ENCODE results near the gene CCDC137. TPM values are rescaled to one million over a fixed set of nuclear protein-coding genes. Genes with fewer than 3 reads are reported as not detected.
A peak's percentile ranks its signal among the peaks of the same experiment; 100 is the strongest.

CCDC137 gene
- total and polyA plus RNA-seq, 2 of the 13 experiments (the other 11 are each of a cell fraction or from before 2014, with no cell fraction given) = 14.6 to 39.1 TPM

GRCh38 chr17:81715107-81715871 is 48.8 kb downstream of the CCDC137 start (continued):
- TF ChIP-seq ELF4 (CRISPR knock-in tag; IDR thresholded peaks at IDR 0.05; ENCODE audit: borderline replicate concordance) (no peak), EP300 (IDR thresholded peaks at IDR 0.05; ENCODE audit: low read depth in 2 of 2, low read length in 2 of 2) (no peak), EP300 (CRISPR knock-in tag; IDR thresholded peaks at IDR 0.05; ENCODE audit: borderline replicate concordance) (no peak), BORCS8-MEF2B (CRISPR knock-in tag; IDR thresholded peaks at IDR 0.05) (no peak), ZNF780A (CRISPR knock-in tag; IDR thresholded peaks at IDR 0.05) (no peak), SNRNP70 (IDR thresholded peaks at IDR 0.05; ENCODE audit: low read depth, low read length) (no peak), RBFOX2 (IDR thresholded peaks at IDR 0.05; ENCODE audit: low read depth, low read length) (peak; percentile 61), PCBP1 (IDR thresholded peaks at IDR 0.05; ENCODE audit: borderline replicate concordance, low read depth, low read length) (0 out of 2 replicates have a peak, but pooled peaks have one; percentile 22), HNRNPL (IDR thresholded peaks at IDR 0.05; ENCODE audit: low read depth, low read length) (peak; percentile 30; the same call in 1 of the 2 replicates), POLR2AphosphoS2 (IDR thresholded peaks at IDR 0.05; ENCODE audit: low read depth, low read length) (peak; percentile 3; the same call in 1 of the 2 replicates), ZBTB34 (CRISPR knock-in tag; IDR thresholded peaks at IDR 0.05) (no peak), ZSCAN30 (CRISPR knock-in tag; IDR thresholded peaks at IDR 0.05) (no peak), ZNF430 (CRISPR knock-in tag; IDR thresholded peaks at IDR 0.05) (no peak), ZNF776 (CRISPR knock-in tag; IDR thresholded peaks at IDR 0.05) (peak; percentile 13; the same call in 1 of the 2 replicates), ZNF331 (CRISPR knock-in tag; IDR thresholded peaks at IDR 0.05) (no peak)
